Kidney glomerular epithelial cell (primary cell): ENCODE results near the gene BRMS1L.
"Not testable (repeated sequence)": the region's sequence is repeated elsewhere in the genome, so short reads cannot be mapped to it uniquely, and the experiment has no call there.

Experiments used
- DNase-seq: peaks from one replicate; lab custom pipeline; 2025; lab: John Stamatoyannopoulos, UW

Gene BRMS1L

GRCh38 chr14:35821564-35822411, 4.3 kb upstream of the BRMS1L start:
- DNase-seq: peak; percentile 11

- no peak for DNase-seq
Observed at GRCh38 chr14:35822501-35822900, 3.6 kb upstream of the BRMS1L start.

- not testable (repeated sequence) for DNase-seq
Observed at GRCh38 chr14:35824446-35825165, 1.5 kb upstream of the BRMS1L start.

GRCh38 chr14:35825968-35826217, 245 bp upstream of the BRMS1L start:
- DNase-seq: no peak

GRCh38 chr14:35826952-35827416, 846 bp downstream of the BRMS1L start:
- no peak for DNase-seq

GRCh38 chr14:35827678-35828472, 1.7 kb downstream of the BRMS1L start:
- no peak for DNase-seq

- DNase-seq: no peak
Observed at GRCh38 chr14:35829449-35829848, 3.3 kb downstream of the BRMS1L start.

- DNase-seq: no peak
Observed at GRCh38 chr14:35835208-35835982, 9.3 kb downstream of the BRMS1L start.

- not testable (repeated sequence) for DNase-seq
Observed at GRCh38 chr14:35841704-35842103, 15.6 kb downstream of the BRMS1L start.

GRCh38 chr14:35842245-35842644, 16.1 kb downstream of the BRMS1L start:
- not testable (repeated sequence) for DNase-seq

GRCh38 chr14:35844494-35844893, 18.4 kb downstream of the BRMS1L start:
- DNase-seq: no peak

- DNase-seq: no peak
Observed at GRCh38 chr14:35847636-35848035, 21.5 kb downstream of the BRMS1L start.

GRCh38 chr14:35849122-35849521, 23.0 kb downstream of the BRMS1L start:
- DNase-seq: no peak

- DNase-seq: no peak
Observed at GRCh38 chr14:35851823-35852222, 25.7 kb downstream of the BRMS1L start.

GRCh38 chr14:35853225-35853624, 27.1 kb downstream of the BRMS1L start:
- DNase-seq: no peak

- DNase-seq: no peak
Observed at GRCh38 chr14:35854696-35855270, 28.6 kb downstream of the BRMS1L start.

- no peak for DNase-seq
Observed at GRCh38 chr14:35855876-35856481, 29.8 kb downstream of the BRMS1L start.

- DNase-seq: peak; percentile 26
Observed at GRCh38 chr14:35858521-35859209, 32.5 kb downstream of the BRMS1L start.

- no peak for DNase-seq
Observed at GRCh38 chr14:35861204-35861868, 35.2 kb downstream of the BRMS1L start.
